22Rv1 (cell line): Measurements from ENCODE around the gene HMGCS2.

Experiments
- CTCF ChIP-seq: fragments of 450-650 bp; IDR thresholded peaks from 2 replicates; pipeline ENCODE4 v1.5.1; 2017; ENCODE audit warnings: mild to moderate bottlenecking
- ZFX ChIP-seq: fragments of 450-650 bp; IDR thresholded peaks from 2 replicates; pipeline ENCODE4 v1.6.1; 2017; ENCODE audit warnings: antibody characterized with exemption, borderline replicate concordance

- no peak for TF ChIP-seq CTCF
- no peak for TF ChIP-seq ZFX
Observed at GRCh38 chr1:119811985-119812557, 43.4 kb upstream of the HMGCS2 start.
